Islet precursor cell (in vitro differentiated cells): ENCODE results near the gene RAD21L1.
"Not testable (repeated sequence)": the region's sequence is repeated elsewhere in the genome, so short reads cannot be mapped to it uniquely, and the experiment has no call there.

Experiments
- DNase-seq: peaks from one replicate; pipeline ENCODE4 v3.0.0-alpha.2; 2018

RAD21L1 gene

GRCh38 chr20:1232286-1233111, 6.7 kb downstream of the RAD21L1 start:
- DNase-seq, result no peak

GRCh38 chr20:1240549-1240948, 14.7 kb downstream of the RAD21L1 start:
- no peak for DNase-seq

- DNase-seq, result peak; percentile 56
These were observed 15.6 kb downstream of the RAD21L1 start for GRCh38 chr20:1241456-1241855.

- no peak for DNase-seq
These were observed 16.3 kb downstream of the RAD21L1 start for GRCh38 chr20:1242099-1242498.

- no peak for DNase-seq
These were observed 16.7 kb downstream of the RAD21L1 start for GRCh38 chr20:1242530-1242929.

- no peak for DNase-seq
These were observed 19.7 kb downstream of the RAD21L1 start for GRCh38 chr20:1245578-1245977.

GRCh38 chr20:1247689-1248088, 21.8 kb downstream of the RAD21L1 start:
- no peak for DNase-seq

GRCh38 chr20:1250282-1250681, 24.4 kb downstream of the RAD21L1 start:
- not testable (repeated sequence) for DNase-seq

GRCh38 chr20:1252416-1252815, 26.6 kb downstream of the RAD21L1 start:
- no peak for DNase-seq

GRCh38 chr20:1254254-1254653, 28.4 kb downstream of the RAD21L1 start:
- no peak for DNase-seq

- DNase-seq, result no peak
These were observed 29.8 kb downstream of the RAD21L1 start for GRCh38 chr20:1255675-1256074.

GRCh38 chr20:1263853-1264252, 38.0 kb downstream of the RAD21L1 start:
- no peak for DNase-seq

GRCh38 chr20:1264727-1265126, 38.9 kb downstream of the RAD21L1 start:
- no peak for DNase-seq

GRCh38 chr20:1265226-1265915, 39.5 kb downstream of the RAD21L1 start:
- DNase-seq, result no peak

- DNase-seq, result no peak
These were observed 40.0 kb downstream of the RAD21L1 start for GRCh38 chr20:1265916-1266166.

GRCh38 chr20:1266167-1266973, 40.5 kb downstream of the RAD21L1 start, which contains the start of gene SNPH:
Gene SNPH (plus strand): TSS chr20:1266294. CDS start chr20:1296240, 29,946 bp downstream.
- DNase-seq, result peak; percentile 91

- DNase-seq, result no peak
These were observed 41.3 kb downstream of the RAD21L1 start for GRCh38 chr20:1267161-1267560.

GRCh38 chr20:1267809-1268374, 42.0 kb downstream of the RAD21L1 start:
- no peak for DNase-seq

GRCh38 chr20:1269235-1269634, 43.4 kb downstream of the RAD21L1 start:
- no peak for DNase-seq

GRCh38 chr20:1269850-1270249, 44.0 kb downstream of the RAD21L1 start:
- no peak for DNase-seq

GRCh38 chr20:1272368-1273100, 46.7 kb downstream of the RAD21L1 start:
- DNase-seq, result no peak

GRCh38 chr20:1273366-1273765, 47.5 kb downstream of the RAD21L1 start:
- DNase-seq, result no peak
